ENCODE results near the gene FGF4. TPM values are rescaled to one million over a fixed set of nuclear protein-coding genes. Genes with fewer than 3 reads are reported as not detected.

FGF4 gene
- total and polyA plus RNA-seq, 2 donors (not counting 3 experiments of a cell fraction or from before 2014, with no cell fraction given), result not detected

DNA sequence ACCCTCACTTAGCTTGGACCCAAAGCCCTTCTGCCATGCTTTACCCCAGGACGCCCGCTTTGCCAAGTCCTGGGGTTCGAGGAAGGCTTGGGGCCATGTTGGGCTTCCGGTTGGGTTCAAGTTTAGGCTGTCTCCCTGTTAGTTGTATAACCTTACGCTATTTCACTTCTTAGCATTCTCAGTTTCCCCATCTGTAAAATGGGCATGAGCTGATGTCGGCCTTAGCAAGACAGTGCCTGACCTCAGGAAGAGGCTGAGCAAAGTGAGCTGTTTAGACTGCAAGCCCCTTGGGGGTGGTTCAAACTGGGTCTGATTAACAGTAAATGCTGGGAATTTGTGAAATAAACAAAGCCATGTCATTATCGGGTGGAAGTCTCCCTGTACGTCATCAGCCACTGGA lies 3.2 kb upstream of the FGF4 start:
- Histone ChIP-seq H3K9me3 (replicated peaks; ENCODE audit: control insufficient read depth, insufficient read depth, low read length) (no peaks in the 10 kb centered on the region), H3K4me1 (ENCODE audit: control insufficient read depth, extremely low read depth, insufficient read depth, low read length) (no peaks in the 10 kb centered on the region), H3K27me3 (ENCODE audit: control insufficient read depth in 2 of 2, insufficient read depth in 2 of 2, low read length in 2 of 2) (peaks cover 27 to 29% of the 10 kb centered on the region in 2 experiments), H3K9me1 (replicated peaks; ENCODE audit: control insufficient read depth, extremely low read depth, insufficient read depth, low read length) (no peaks in the 10 kb centered on the region), H3K4me2 (ENCODE audit: insufficient read depth, low read length) (no peak overlapping the region), H3K4me3 (replicated peaks in 1 of 3; ENCODE audit: insufficient read depth in 1 of 3, low read depth in 1 of 3, low read length in 3 of 3) (no peak overlapping the region), H2AFZ (ENCODE audit: low read depth, low read length) (no peak overlapping the region), H3K9ac (replicated peaks; ENCODE audit: extremely low read depth, insufficient read depth, low read length) (no peak overlapping the region), H4K20me1 (replicated peaks; ENCODE audit: control insufficient read depth, extremely low read depth, insufficient read depth, low read length) (no peaks in the 10 kb centered on the region), H3K79me2 (ENCODE audit: control insufficient read depth, insufficient read depth, low read length) (no peaks in the 10 kb centered on the region), H3K36me3 (ENCODE audit: control insufficient read depth in 2 of 2, extremely low read depth in 1 of 2, insufficient read depth in 2 of 2, low read length in 2 of 2) (no peaks in the 10 kb centered on the region), H3K27ac (ENCODE audit: insufficient read depth, low read depth, low read length) (no peak overlapping the region)
- dilution Hi-C loops (cut with MboI; ENCODE audit: extremely low pct_ligation_motif_present, low sequenced_read_pairs) (no loop called here), intact Hi-C loops (cut with micrococcal nuclease) (no loop called here)
- FAIRE-seq, result no peak
- no peak for DNase-seq (ENCODE audit: low read depth, low spot score)
- TF ChIP-seq, protein P1, sequence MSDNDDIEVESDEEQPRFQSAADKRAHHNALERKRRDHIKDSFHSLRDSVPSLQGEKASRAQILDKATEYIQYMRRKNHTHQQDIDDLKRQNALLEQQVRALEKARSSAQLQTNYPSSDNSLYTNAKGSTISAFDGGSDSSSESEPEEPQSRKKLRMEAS (IDR thresholded peaks at IDR 0.05; ENCODE audit: insufficient read depth, insufficient read length), result no peak
- ChIA-PET POLR2A (no interaction called here), CTCF (interaction anchor here (2.2 kb wide), 1 partner anchor 23 kb away, joined by 7 read pairs; no protein-coding TSS in a partner anchor)
- no TSS peak for BruUV-seq (replicated peaks)

DNA sequence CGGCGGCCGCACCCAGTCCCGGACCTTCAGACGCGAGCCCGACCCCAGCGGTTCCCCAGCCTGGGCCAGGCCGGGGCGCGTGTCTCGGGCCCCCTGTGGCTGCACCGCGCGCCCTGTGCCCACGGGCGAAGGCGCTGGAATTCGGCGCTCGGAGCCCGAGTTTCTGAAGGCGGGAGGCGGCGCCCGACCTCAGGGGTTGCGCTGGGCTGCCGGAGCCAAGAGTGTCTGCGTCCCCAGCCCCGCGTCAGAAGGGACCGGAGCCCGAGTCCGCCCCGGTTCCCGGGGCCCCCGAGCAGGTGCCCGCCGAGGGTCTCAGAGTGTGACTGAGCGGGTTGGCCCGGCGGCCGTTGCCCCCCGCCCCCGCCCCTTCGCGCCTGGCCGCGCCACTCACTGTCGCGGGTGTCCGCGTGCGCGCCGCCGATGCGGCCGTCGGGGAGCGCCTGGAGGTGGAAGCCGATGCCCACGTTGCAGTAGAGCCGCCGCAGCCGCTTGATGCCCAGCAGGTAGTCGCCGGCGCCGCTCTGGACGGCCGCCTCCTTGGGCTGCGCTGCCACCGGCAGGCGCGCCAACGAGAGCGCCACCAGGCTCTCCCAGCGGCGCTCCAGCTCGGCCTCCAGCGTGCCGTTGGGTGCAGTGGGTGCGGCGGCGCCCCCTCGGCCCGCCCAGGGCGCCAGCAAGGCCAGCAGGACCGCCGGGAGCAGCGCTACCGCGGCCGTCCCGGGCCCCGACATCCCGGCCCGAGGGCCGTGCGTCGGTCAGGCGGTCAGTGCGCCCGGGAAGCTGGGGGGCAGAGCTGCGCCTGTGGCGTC lies 583 bp downstream of the FGF4 start:
- CTCF ChIA-PET, result no interaction called here
- no peak overlapping the region for H3K27ac ChIP-seq (ENCODE audit: insufficient read depth, low read depth, low read length)
- no peak for DNase-seq (ENCODE audit: low read depth, low spot score)
- intact Hi-C loops (cut with micrococcal nuclease) (no loop called here), dilution Hi-C loops (cut with MboI; ENCODE audit: extremely low pct_ligation_motif_present, low sequenced_read_pairs) (no loop called here)
- H3K4me3 ChIP-seq (replicated peaks in 1 of 3; ENCODE audit: insufficient read depth in 1 of 3, low read depth in 1 of 3, low read length in 3 of 3), result no peak overlapping the region
- no peaks in the 10 kb centered on the region for H3K4me1 ChIP-seq (ENCODE audit: control insufficient read depth, extremely low read depth, insufficient read depth, low read length)
- no peaks in the 10 kb centered on the region for H3K9me1 ChIP-seq (replicated peaks; ENCODE audit: control insufficient read depth, extremely low read depth, insufficient read depth, low read length)
- H3K4me2 ChIP-seq (ENCODE audit: insufficient read depth, low read length), result no peak overlapping the region
- no peak for TF ChIP-seq MYC (IDR thresholded peaks at IDR 0.05; ENCODE audit: low read depth, low read length)
- TF ChIP-seq, protein P2, sequence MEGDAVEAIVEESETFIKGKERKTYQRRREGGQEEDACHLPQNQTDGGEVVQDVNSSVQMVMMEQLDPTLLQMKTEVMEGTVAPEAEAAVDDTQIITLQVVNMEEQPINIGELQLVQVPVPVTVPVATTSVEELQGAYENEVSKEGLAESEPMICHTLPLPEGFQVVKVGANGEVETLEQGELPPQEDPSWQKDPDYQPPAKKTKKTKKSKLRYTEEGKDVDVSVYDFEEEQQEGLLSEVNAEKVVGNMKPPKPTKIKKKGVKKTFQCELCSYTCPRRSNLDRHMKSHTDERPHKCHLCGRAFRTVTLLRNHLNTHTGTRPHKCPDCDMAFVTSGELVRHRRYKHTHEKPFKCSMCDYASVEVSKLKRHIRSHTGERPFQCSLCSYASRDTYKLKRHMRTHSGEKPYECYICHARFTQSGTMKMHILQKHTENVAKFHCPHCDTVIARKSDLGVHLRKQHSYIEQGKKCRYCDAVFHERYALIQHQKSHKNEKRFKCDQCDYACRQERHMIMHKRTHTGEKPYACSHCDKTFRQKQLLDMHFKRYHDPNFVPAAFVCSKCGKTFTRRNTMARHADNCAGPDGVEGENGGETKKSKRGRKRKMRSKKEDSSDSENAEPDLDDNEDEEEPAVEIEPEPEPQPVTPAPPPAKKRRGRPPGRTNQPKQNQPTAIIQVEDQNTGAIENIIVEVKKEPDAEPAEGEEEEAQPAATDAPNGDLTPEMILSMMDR (IDR thresholded peaks at IDR 0.05; ENCODE audit: extremely low read depth in 1 of 2, insufficient read depth in 1 of 2, low read depth in 1 of 2, low read length in 2 of 2), result no peak
- no peak for TF ChIP-seq GATA2 (IDR thresholded peaks at IDR 0.05; ENCODE audit: insufficient read depth, insufficient read length, low read depth, low read length)
- TF ChIP-seq JUN (IDR thresholded peaks at IDR 0.05; ENCODE audit: borderline replicate concordance, insufficient read depth, insufficient read length, low read depth), result no peak
- peak; percentile 95 for TF ChIP-seq EZH2 (IDR thresholded peaks at IDR 0.05; ENCODE audit: borderline replicate concordance, low read depth, low read length, severe bottlenecking)
- no peak for TF ChIP-seq POLR2AphosphoS5 (IDR thresholded peaks at IDR 0.05; ENCODE audit: insufficient read depth, low read depth, low read length)
- TF ChIP-seq POLR2A (IDR thresholded peaks at IDR 0.05; ENCODE audit: low read depth, low read length), result no peak
- no peak overlapping the region for H3K9ac ChIP-seq (replicated peaks; ENCODE audit: extremely low read depth, insufficient read depth, low read length)
- no peak overlapping the region for H2AFZ ChIP-seq (ENCODE audit: low read depth, low read length)
- POLR2A ChIA-PET, result no interaction called here
- H4K20me1 ChIP-seq (replicated peaks; ENCODE audit: control insufficient read depth, extremely low read depth, insufficient read depth, low read length), result no peaks in the 10 kb centered on the region
- FAIRE-seq, result no peak
- no peaks in the 10 kb centered on the region for H3K36me3 ChIP-seq (ENCODE audit: control insufficient read depth in 2 of 2, extremely low read depth in 1 of 2, insufficient read depth in 2 of 2, low read length in 2 of 2)
- H3K79me2 ChIP-seq (ENCODE audit: control insufficient read depth, insufficient read depth, low read length), result no peaks in the 10 kb centered on the region
- BruUV-seq (replicated peaks), result no TSS peak
- peaks cover 45 to 53% of the 10 kb centered on the region in 2 experiments for H3K27me3 ChIP-seq (ENCODE audit: control insufficient read depth in 2 of 2, insufficient read depth in 2 of 2, low read length in 2 of 2)
- H3K9me3 ChIP-seq (replicated peaks; ENCODE audit: control insufficient read depth, insufficient read depth, low read length), result no peaks in the 10 kb centered on the region

Data from endothelial cell of umbilical vein (primary cell).